GM23248 (cell line): Measurements from ENCODE around the gene CDH10.

Source experiments
- EZH2 ChIP-seq: fragments of 200-600 bp; sonication (generic); IDR thresholded peaks from 2 replicates; pipeline ENCODE4 v1.6.1; 2018; ENCODE audit warnings: antibody characterized with exemption, mild to moderate bottlenecking; ENCODE audit not compliant: insufficient read depth, poor library complexity, severe bottlenecking
- EZH2phosphoT487 ChIP-seq: fragments of 200-600 bp; sonication (generic); IDR thresholded peaks from 2 replicates; pipeline ENCODE4 v1.6.1; 2018; ENCODE audit warnings: antibody characterized with exemption, moderate library complexity, mild to moderate bottlenecking, low read depth; ENCODE audit not compliant: insufficient read depth

- TF ChIP-seq EZH2 (no peak), EZH2phosphoT487 (no peak)
Observed at GRCh38 chr5:24623624-24624023, 21.2 kb downstream of the CDH10 start.
